K562 (cell line): ENCODE data around the gene SCYL2.

Experiments used
- ARNT ChIP-seq, 2 experiments: fragments of 450-650 bp; IDR thresholded peaks; 2 replicates each; pipeline ENCODE4 v1.6.1; 2016; ENCODE audit warnings: mild to moderate bottlenecking in 1 of 2
- CEBPB ChIP-seq: fragments of 450-650 bp; IDR thresholded peaks from 2 replicates; pipeline ENCODE4 v1.6.1; 2016; ENCODE audit warnings: missing genetic modification characterization, missing compliant biosample characterization
- POLR2G ChIP-seq: fragments of 200-400 bp; formaldehyde crosslinking; IDR thresholded peaks from 2 replicates; pipeline ENCODE4 v1.6.1; 2017; ENCODE audit warnings: low read depth, mild to moderate bottlenecking, antibody characterized with exemption, low read length, moderate library complexity
- TF ChIP-seq, protein P1 (sequence below), 2 experiments: fragments of 450-650 bp in 1 of 2; sonication (generic) in 1 of 2; formaldehyde crosslinking in 1 of 2; IDR thresholded peaks in 1 of 2; conservative IDR thresholded peaks in 1 of 2; 2 replicates each; pipeline versions ENCODE4 v1.6.1 to v1.8.1; 2016 to 2023; ENCODE audit warnings: mild to moderate bottlenecking in 2 of 2, moderate library complexity in 2 of 2, inconsistent platforms in 1 of 2, missing genetic modification reagents in 1 of 2
- TF ChIP-seq, protein P2 (sequence below): sonication (generic); IDR thresholded peaks from 2 replicates; pipeline ENCODE4 v1.6.1; 2016

DNA sequence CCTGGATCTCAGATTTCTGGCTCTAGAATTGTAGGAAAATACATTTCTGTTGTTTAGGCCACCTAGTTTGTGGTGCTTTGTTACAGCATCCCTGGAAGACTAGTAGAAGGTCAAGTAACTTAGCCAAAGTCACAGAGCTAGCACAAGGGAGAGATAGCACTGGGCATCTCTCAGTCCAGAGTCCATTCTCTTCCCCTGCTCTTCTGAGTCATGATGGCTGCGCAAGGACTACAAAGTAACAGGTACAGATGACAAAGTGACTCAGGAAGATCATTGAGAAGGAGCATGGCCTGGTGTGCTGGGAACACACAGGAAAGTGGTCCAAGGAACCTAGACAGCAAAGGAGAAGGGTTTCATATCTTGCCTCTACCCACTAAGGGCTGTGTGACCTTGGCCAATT lies 109.2 kb downstream of the SCYL2 start:
- TF ChIP-seq, protein P1, sequence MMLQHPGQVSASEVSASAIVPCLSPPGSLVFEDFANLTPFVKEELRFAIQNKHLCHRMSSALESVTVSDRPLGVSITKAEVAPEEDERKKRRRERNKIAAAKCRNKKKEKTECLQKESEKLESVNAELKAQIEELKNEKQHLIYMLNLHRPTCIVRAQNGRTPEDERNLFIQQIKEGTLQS (IDR thresholded peaks at IDR 0.05), result no peak
- TF ChIP-seq, protein P1 (CRISPR knock-in tag; conservative IDR thresholded peaks at IDR 0.05), result no peak
- TF ChIP-seq, protein P2, sequence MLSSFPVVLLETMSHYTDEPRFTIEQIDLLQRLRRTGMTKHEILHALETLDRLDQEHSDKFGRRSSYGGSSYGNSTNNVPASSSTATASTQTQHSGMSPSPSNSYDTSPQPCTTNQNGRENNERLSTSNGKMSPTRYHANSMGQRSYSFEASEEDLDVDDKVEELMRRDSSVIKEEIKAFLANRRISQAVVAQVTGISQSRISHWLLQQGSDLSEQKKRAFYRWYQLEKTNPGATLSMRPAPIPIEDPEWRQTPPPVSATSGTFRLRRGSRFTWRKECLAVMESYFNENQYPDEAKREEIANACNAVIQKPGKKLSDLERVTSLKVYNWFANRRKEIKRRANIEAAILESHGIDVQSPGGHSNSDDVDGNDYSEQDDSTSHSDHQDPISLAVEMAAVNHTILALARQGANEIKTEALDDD, result no peak
- TF ChIP-seq POLR2G (no peak), ARNT (IDR thresholded peaks at IDR 0.05) (no peak), CEBPB (tag) (no peak)
